ENCODE data around the gene CFAP61. TPM values are rescaled to one million over a fixed set of nuclear protein-coding genes. Genes with fewer than 3 reads are reported as not detected.

CFAP61 gene
- total RNA-seq, 4 donors from 2014 or later, result 0.68 to 3.7 (median 1.4) TPM

GRCh38 chr20:20079102-20079784, 26.9 kb downstream of the CFAP61 start:
- no peak for TF ChIP-seq CTCF (IDR thresholded peaks at IDR 0.05; ENCODE audit: low read depth)

- no peak for TF ChIP-seq CTCF (IDR thresholded peaks at IDR 0.05; ENCODE audit: low read depth)
Observed at GRCh38 chr20:20083807-20084206, 31.5 kb downstream of the CFAP61 start.

GRCh38 chr20:20084296-20084752, 32.0 kb downstream of the CFAP61 start:
- no peak for TF ChIP-seq CTCF (IDR thresholded peaks at IDR 0.05; ENCODE audit: low read depth)

GRCh38 chr20:20085071-20085470, 32.7 kb downstream of the CFAP61 start:
- TF ChIP-seq CTCF (IDR thresholded peaks at IDR 0.05; ENCODE audit: low read depth), result no peak

GRCh38 chr20:20085812-20086211, 33.5 kb downstream of the CFAP61 start:
- no peak for TF ChIP-seq CTCF (IDR thresholded peaks at IDR 0.05; ENCODE audit: low read depth)

DNA sequence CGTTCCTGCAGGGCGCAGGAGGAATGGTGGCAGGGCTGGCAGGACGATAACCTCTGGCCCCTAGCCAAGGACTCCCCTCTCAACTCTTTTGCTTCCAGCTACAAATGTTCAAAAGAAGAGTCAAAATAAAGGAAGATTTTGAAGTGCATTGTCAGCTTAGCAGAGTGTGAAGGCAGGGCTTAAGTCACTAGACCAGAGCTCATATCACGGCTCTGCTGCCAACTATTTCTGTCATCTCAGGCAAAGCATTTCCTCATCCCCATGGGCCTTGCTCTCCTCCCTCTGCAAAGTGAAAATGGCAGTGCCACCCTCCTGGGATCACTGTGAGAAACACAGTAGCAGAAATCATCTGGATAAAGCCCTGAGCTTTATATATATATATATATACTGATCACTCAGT, 36.7 kb downstream of the CFAP61 start:
- TF ChIP-seq CTCF (IDR thresholded peaks at IDR 0.05; ENCODE audit: low read depth), result no peak

- TF ChIP-seq CTCF (IDR thresholded peaks at IDR 0.05; ENCODE audit: low read depth), result no peak
Observed at GRCh38 chr20:20089939-20090338, 37.6 kb downstream of the CFAP61 start.
